ENCODE results near the gene CRPPA. TPM values are rescaled to one million over a fixed set of nuclear protein-coding genes. Genes with fewer than 3 reads are reported as not detected.

Gene CRPPA
- polyA plus RNA-seq, 2 of the 4 experiments (the other 2 are of a cell fraction) = 0.59 to 0.88 TPM

- no peak overlapping the region for H3K27ac ChIP-seq
- CTCF ChIA-PET = no interaction called here
- DNase-seq (ENCODE audit: low read depth in 1 of 2, low spot score in 1 of 2) = peak in 1 of 2 experiments; percentile 28
- POLR2A ChIA-PET = no interaction called here
- H3K9me3 ChIP-seq = peaks cover 54% of the 10 kb centered on the region
- ATAC-seq = no peak
- TF ChIP-seq NPAS2 (CRISPR knock-in tag; IDR thresholded peaks at IDR 0.05; ENCODE audit: borderline replicate concordance) (peak; percentile 84), CBX2 (IDR thresholded peaks at IDR 0.05; ENCODE audit: borderline replicate concordance, low read depth) (no peak)
- TF ChIP-seq, protein P1, sequence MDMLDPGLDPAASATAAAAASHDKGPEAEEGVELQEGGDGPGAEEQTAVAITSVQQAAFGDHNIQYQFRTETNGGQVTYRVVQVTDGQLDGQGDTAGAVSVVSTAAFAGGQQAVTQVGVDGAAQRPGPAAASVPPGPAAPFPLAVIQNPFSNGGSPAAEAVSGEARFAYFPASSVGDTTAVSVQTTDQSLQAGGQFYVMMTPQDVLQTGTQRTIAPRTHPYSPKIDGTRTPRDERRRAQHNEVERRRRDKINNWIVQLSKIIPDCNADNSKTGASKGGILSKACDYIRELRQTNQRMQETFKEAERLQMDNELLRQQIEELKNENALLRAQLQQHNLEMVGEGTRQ (IDR thresholded peaks at IDR 0.05) = peak; percentile 95
- FAIRE-seq = no peak
- WGBS (ENCODE audit: missing lambda C conversion rate) = 61% methylated on average over 47 of the region's 47 CpGs
- H3K4me2 ChIP-seq = no peak overlapping the region
- H3K4me1 ChIP-seq = no peaks in the 10 kb centered on the region
- H3K4me3 ChIP-seq = no peak overlapping the region
Measured at GRCh38 chr7:16399916-16400892, 21.1 kb downstream of the CRPPA start.

GRCh38 chr7:16399265-16399831 lies 22.0 kb downstream of the CRPPA start:
- Histone ChIP-seq H3K4me3 (no peak overlapping the region), H3K4me2 (no peak overlapping the region), H3K27ac (no peak overlapping the region), H3K9me3 (peaks cover 54% of the 10 kb centered on the region), H3K4me1 (no peaks in the 10 kb centered on the region)
- FAIRE-seq (peak; percentile 7), ATAC-seq (no peak), DNase-seq (ENCODE audit: low read depth in 1 of 2, low spot score in 1 of 2) (peak in 1 of 2 experiments; percentile 18)
- CTCF ChIA-PET = no interaction called here
- POLR2A ChIA-PET = no interaction called here
- WGBS (ENCODE audit: missing lambda C conversion rate) = 76% methylated on average over 32 of the region's 32 CpGs
- TF ChIP-seq HES2 (IDR thresholded peaks at IDR 0.05) = no peak
- 0 out of 2 replicates have a peak, but pooled peaks have one; percentile 18 for TF ChIP-seq BHLHE40 (IDR thresholded peaks at IDR 0.05; ENCODE audit: low read depth, low read length)
- 0 out of 2 replicates have a peak, but pooled peaks have one; percentile 27 for TF ChIP-seq POLR2A (IDR thresholded peaks at IDR 0.05; ENCODE audit: low read length)

GRCh38 chr7:16398146-16399017 lies 23.0 kb downstream of the CRPPA start:
- ChIA-PET POLR2A (no interaction called here), CTCF (no interaction called here)
- peaks cover 54% of the 10 kb centered on the region for H3K9me3 ChIP-seq
- DNase-seq (ENCODE audit: low read depth in 1 of 2, low spot score in 1 of 2) = peak in 1 of 2 experiments; percentile 15
- H3K4me2 ChIP-seq = no peak overlapping the region
- no peak overlapping the region for H3K4me3 ChIP-seq
- 67% methylated on average over 46 of the region's 46 CpGs for WGBS (ENCODE audit: missing lambda C conversion rate)
- ATAC-seq = no peak
- no peak for FAIRE-seq
- H3K4me1 ChIP-seq = no peaks in the 10 kb centered on the region
- no peak overlapping the region for H3K27ac ChIP-seq
- no peak for TF ChIP-seq ZFP36 (IDR thresholded peaks at IDR 0.05; ENCODE audit: borderline replicate concordance, partially characterized antibody)
- no peak for TF ChIP-seq SREBF2 (IDR thresholded peaks at IDR 0.05)
- TF ChIP-seq NR3C1 (IDR thresholded peaks at IDR 0.05) = no peak
- no peak for TF ChIP-seq EHF (CRISPR knock-in tag; IDR thresholded peaks at IDR 0.05)
- TF ChIP-seq, protein P1 (IDR thresholded peaks at IDR 0.05) = peak; percentile 97
- TF ChIP-seq NPAS2 (CRISPR knock-in tag; IDR thresholded peaks at IDR 0.05; ENCODE audit: borderline replicate concordance) = peak; percentile 94
- TF ChIP-seq JUNB (IDR thresholded peaks at IDR 0.05) = no peak

DNA sequence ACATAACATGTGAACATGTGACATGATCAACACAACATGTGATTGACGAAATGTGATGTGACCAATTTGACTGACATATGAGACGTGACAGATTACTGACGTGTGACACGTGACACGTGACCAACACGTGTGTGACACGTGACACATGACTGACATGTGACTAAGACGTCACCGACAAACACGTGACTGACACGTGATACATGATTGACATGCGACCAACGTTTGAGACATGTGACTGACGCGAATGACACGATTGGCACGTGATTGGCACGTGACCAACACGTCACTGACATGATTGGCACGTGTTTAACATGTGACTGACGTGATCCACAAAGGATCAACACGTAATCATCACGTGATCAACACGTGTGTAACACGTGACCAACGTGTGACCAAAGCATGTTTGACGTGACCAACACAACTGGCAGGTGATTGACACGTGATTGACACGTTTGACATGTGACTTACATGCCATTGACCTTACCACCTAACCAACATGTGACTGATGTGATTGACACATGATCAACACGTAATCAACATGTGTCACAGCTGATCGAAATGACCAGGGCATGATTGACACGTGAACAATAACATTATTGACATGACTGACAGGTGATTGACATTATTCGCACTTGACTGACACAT lies 23.7 kb downstream of the CRPPA start:
- ATAC-seq = no peak
- 61% methylated on average over 33 of the region's 33 CpGs for WGBS (ENCODE audit: missing lambda C conversion rate)
- Histone ChIP-seq H3K4me1 (no peaks in the 10 kb centered on the region), H3K9me3 (peaks cover 48% of the 10 kb centered on the region), H3K27ac (no peak overlapping the region), H3K4me3 (no peak overlapping the region), H3K4me2 (no peak overlapping the region)
- no peak for FAIRE-seq
- ChIA-PET POLR2A (no interaction called here), CTCF (no interaction called here)
- peak in 1 of 2 experiments; percentile 10 for DNase-seq (ENCODE audit: low read depth in 1 of 2, low spot score in 1 of 2)
- TF ChIP-seq TFCP2L1 (CRISPR knock-in tag; IDR thresholded peaks at IDR 0.05) (no peak), NPAS2 (CRISPR knock-in tag; IDR thresholded peaks at IDR 0.05; ENCODE audit: borderline replicate concordance) (peak; percentile 96), MAFK (IDR thresholded peaks at IDR 0.05; ENCODE audit: partially characterized antibody) (no peak), KDM5A (IDR thresholded peaks at IDR 0.05) (no peak), BHLHE40 (IDR thresholded peaks at IDR 0.05; ENCODE audit: low read depth, low read length) (no peak), HOXB13 (CRISPR knock-in tag; IDR thresholded peaks at IDR 0.05; ENCODE audit: low read depth) (no peak), KDM1A (IDR thresholded peaks at IDR 0.05; ENCODE audit: low read depth) (no peak), CBX8 (IDR thresholded peaks at IDR 0.05) (no peak)
- TF ChIP-seq, protein P1 (IDR thresholded peaks at IDR 0.05) = peak; percentile 96
- TF ChIP-seq, protein P2, sequence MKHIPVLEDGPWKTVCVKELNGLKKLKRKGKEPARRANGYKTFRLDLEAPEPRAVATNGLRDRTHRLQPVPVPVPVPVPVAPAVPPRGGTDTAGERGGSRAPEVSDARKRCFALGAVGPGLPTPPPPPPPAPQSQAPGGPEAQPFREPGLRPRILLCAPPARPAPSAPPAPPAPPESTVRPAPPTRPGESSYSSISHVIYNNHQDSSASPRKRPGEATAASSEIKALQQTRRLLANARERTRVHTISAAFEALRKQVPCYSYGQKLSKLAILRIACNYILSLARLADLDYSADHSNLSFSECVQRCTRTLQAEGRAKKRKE (CRISPR knock-in tag; IDR thresholded peaks at IDR 0.05; ENCODE audit: low read depth) = no peak
